Measurements from ENCODE around the gene FOXN3. TPM values are rescaled to one million over a fixed set of nuclear protein-coding genes. Genes with fewer than 3 reads are reported as not detected.

Gene FOXN3
- total RNA-seq, 2 experiments from 2014 or later = 68.3 to 80.8 TPM

- ChIA-PET POLR2A (interaction anchor here (0.6 to 0.9 kb wide), 5 partner anchors 12 to 286 kb away, joined by 3 to 7 read pairs (median 3); no protein-coding TSS in a partner anchor), CTCF (interaction anchor here (0.6 to 1.1 kb wide), 2 partner anchors 46 to 214 kb away, joined by 3 read pairs; no protein-coding TSS in a partner anchor)
Measured at GRCh38 chr14:89417465-89418225, 612 bp upstream of the FOXN3 start.

DNA sequence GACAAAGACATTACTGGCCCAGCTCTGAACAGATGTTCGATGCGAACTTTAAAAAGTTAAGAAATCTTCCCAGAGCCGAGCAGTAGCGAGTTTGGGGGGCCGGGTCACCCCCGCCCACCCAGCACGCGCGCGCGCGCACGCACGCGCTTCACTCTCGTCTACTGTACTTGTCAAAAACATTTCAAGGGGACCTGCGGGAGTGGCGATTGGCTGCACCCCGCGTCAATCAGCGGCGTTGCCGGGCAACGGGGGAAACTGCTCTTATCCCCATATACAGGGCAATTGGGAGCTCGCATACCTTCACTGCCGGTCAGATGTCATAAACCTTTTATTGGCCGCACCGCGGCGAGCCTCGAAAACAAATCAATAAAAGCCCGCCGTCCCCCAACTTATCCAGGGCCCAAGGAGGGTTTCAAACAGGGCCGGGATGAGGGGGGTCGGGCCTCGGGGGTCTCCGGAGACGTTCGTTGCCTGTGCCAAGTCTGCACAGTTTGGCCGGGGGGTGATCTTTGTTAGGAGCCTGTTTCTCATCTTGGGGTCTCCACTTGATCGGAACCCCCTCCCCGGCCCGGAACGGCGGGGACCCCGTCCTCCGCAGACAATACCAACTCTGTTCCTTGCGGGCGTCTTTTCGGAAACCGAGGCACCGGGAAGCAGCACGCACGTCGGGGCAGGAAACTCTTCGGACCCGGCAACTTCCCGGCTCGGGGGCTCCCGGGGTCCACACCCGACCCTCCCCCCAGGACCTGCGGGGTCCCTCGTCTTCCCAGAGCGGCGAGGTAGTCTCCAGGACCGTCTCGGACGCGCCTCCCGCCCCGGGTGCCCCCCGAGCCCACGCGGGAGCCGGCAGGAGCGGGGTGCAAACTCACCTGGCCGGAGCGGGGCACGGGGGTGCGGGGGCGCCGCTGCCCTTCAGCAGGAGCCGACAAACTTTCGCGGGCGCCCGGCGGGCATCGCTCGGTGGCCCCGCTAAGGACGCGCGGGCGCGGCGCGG, 734 bp downstream of the FOXN3 start:
- CTCF ChIA-PET = interaction anchor here (0.7 to 1.1 kb wide), 2 partner anchors 21 to 39 kb away, joined by 3 read pairs; no protein-coding TSS in a partner anchor
- POLR2A ChIA-PET = interaction anchor here (0.6 to 1.6 kb wide), 4 partner anchors 14 to 1642 kb away, joined by 3 to 8 read pairs (median 3); no protein-coding TSS in a partner anchor

GRCh38 chr14:89415159-89415558, 1.9 kb downstream of the FOXN3 start:
- ChIA-PET CTCF (interaction anchor here (0.6 to 1.1 kb wide), 3 partner anchors 22 to 501 kb away, joined by 3 to 5 read pairs (median 3); no protein-coding TSS in a partner anchor), POLR2A (interaction anchor here (0.6 to 1.6 kb wide), 3 partner anchors 12 to 237 kb away, joined by 3 to 8 read pairs (median 3); no protein-coding TSS in a partner anchor)

DNA sequence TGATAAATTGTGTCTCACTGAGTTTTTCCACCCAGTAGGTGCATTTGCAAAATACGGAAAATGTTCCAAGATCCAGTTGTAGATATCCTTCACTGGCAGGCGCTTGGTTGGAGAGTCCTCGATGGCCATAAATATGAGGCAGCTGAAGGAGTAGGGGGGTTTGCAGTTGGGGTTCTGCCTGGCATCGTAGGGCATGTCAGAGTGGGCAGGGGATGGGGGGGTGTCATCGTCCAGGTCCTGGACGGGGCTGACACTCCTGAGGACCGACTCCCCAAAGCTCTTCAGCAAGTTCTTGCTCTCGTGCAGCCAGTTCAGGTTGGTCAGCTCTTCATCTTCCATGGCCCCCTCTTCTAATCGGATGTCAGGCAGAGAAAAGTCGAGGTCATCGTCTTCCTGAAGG, 5.1 kb downstream of the FOXN3 start:
- POLR2A ChIA-PET = no interaction called here
- CTCF ChIA-PET = no interaction called here

GRCh38 chr14:89409961-89410360, 7.1 kb downstream of the FOXN3 start:
- CTCF ChIA-PET = no interaction called here
- POLR2A ChIA-PET = no interaction called here

DNA sequence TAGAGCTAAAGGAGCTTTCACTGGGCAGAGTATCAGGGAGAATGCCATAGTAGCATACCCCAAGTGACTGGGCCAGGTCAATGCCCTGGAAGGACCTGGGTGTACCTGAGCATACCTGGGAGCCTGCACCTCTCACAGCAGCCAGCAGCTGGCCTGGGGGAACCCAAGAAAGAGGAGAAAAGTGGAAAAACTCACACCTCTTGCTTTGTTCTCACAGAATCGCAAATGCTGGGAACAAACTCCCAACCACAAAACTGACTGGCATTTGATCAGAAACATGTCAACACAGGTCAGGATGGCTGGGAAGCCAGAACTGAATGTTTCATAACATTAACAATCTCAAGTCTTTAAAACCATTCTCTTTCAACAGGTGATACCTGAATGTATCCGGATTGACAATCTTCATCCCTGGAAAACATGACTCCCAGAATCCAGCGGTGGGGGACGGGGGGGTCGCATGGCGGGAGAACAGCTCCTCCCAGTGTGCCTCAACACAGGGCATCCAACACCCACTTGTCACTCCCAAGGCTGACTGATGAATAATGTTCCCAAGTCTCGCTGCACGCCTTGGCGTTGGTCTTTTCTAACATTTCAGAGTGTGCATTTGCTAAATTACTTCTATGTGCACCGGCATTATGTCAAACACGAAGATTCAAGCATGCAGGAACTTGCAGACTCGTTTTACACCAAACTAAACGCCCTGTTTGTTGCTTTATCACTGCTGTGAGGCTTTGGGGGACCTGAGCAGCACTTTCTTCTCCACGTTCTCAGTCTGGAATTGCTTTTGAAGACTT, 7.9 kb downstream of the FOXN3 start:
- POLR2A ChIA-PET = no interaction called here
- CTCF ChIA-PET = no interaction called here

- POLR2A ChIA-PET = no interaction called here
- CTCF ChIA-PET = no interaction called here
Measured at GRCh38 chr14:89407856-89408255, 9.2 kb downstream of the FOXN3 start.

- ChIA-PET POLR2A (no interaction called here), CTCF (no interaction called here)
Measured at GRCh38 chr14:89406941-89407340, 10.1 kb downstream of the FOXN3 start.

DNA sequence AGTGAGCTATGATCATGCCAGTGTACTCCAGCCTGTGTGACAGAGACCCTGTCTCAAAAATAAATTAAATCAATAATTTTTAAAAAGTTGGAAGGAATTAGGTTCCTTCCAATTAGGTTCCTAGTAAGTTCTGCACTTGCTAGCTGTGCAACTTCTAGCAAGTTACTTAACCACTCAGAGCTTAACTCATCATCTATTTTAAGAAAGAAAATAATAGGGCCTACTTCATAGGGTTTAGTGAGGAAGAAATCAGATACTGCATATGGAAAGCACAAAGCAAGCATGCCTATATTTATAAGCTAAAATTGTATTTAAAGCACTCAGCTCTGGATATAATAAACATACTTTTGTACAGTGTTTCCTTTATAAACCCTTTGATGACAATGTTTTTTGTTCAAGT, 10.7 kb downstream of the FOXN3 start:
- POLR2A ChIA-PET = no interaction called here
- CTCF ChIA-PET = no interaction called here

DNA sequence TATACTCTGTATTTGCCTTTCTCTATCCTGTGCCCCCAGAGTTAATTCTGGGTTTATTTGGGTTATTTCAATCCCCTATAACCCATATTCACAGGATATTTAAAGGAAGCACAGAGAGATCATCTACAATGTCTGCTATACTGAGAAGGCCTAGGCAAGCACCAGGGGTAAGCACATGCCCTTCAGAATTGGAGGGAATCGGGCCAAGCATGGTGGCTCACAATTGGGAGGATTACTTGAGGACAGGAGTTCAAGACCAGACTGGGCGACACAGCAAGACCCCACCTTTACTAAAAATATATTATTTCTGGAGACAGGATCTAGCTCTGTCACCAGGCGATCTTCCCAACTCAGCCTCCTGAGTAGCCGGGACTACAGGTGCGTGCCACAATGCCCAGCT, 11.3 kb downstream of the FOXN3 start:
- ChIA-PET CTCF (no interaction called here), POLR2A (no interaction called here)

DNA sequence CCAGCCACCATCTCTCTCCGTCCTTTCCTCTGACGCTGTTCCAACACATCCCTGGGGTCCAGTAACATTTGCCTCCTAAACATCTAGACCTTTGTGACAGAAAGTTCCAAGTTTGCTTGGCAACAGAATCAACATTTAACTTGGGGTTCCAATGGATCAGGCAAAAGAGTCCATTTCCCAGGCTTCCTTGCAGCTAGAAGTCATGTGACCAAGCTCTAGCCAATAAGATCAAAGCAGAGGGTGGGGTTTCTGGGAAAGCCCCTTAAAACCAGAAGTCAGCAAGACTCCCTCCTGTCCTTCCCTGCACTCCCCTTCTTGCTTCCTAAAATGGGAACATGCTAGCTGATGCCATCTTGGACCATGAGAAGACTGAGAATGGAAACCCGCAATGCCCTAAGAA, 14.7 kb downstream of the FOXN3 start:
- CTCF ChIA-PET = no interaction called here
- POLR2A ChIA-PET = no interaction called here

DNA sequence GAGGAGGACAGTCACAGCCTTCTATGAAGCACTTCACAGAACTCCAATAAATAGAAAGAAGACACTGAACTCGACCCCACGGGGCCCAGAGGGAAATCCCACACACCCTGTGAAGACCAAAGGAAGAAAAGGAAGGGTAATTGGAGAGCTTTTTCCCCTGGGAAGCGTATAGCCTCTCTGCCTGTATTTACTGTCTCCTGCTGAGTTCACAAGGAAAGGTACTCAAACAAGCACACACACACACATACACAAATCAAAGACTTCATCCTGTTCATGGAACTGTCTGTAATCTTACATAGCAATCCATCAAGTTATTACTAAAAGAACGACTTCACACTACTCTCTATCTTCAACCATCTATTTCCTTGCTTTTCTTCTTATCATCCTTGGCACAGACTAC, 15.3 kb downstream of the FOXN3 start:
- POLR2A ChIA-PET = no interaction called here
- CTCF ChIA-PET = no interaction called here

GRCh38 chr14:89401241-89401640, 15.8 kb downstream of the FOXN3 start:
- CTCF ChIA-PET = no interaction called here
- POLR2A ChIA-PET = no interaction called here

- CTCF ChIA-PET = no interaction called here
- POLR2A ChIA-PET = no interaction called here
Measured at GRCh38 chr14:89400529-89400928, 16.5 kb downstream of the FOXN3 start.

- CTCF ChIA-PET = interaction anchor here (0.5 to 0.6 kb wide), 2 partner anchors 26 to 221 kb away, joined by 3 read pairs; no protein-coding TSS in a partner anchor
Measured at GRCh38 chr14:89399594-89400068, 17.4 kb downstream of the FOXN3 start.

DNA sequence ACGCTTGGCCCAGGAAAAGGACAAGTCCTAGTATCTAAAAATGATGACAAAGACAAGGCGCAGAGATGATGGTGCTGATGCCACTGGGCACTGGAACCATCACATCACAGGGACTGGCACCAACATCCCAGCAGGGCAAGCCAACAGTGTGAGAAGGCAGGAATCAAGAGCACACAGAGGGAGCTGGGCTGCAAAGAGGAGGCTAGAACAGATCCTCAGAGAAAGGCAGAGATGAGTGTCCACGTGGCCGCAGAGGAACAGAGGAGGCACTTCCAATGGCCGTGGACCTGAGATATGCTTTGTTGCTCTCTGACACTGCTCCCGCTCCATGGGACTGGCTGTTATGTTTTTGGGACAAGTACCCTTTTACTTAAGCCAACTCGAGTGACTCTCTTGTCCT, 17.9 kb downstream of the FOXN3 start:
- POLR2A ChIA-PET = no interaction called here
- CTCF ChIA-PET = interaction anchor here (0.6 kb wide), 1 partner anchor 221 kb away, joined by 3 read pairs; no protein-coding TSS in a partner anchor

More at GRCh38 chr14:89399594-89400068, 17.4 kb downstream of the FOXN3 start:
- POLR2A ChIA-PET = no interaction called here

- CTCF ChIA-PET = no interaction called here
- POLR2A ChIA-PET = no interaction called here
Measured at GRCh38 chr14:89397569-89398230, 19.3 kb downstream of the FOXN3 start.

DNA sequence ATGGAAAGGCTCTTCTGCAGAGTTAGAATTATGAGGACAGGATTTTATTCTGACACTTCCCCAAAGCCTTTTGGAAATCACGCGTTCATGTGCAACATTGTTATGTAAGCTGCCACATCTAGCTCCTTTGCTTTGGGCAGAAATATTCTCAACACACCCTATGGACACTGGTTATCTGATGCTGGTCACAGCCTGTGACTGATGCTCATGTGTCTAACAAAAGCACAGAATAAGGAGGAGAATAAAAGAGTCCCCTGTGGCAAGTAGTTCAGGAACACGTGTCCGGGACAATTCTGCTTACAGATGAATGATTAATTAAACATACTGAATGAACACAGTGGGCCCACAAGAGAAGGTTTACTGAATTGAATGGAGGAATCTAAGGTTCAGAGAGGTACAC, 22.1 kb downstream of the FOXN3 start:
- CTCF ChIA-PET = no interaction called here
- POLR2A ChIA-PET = no interaction called here

DNA sequence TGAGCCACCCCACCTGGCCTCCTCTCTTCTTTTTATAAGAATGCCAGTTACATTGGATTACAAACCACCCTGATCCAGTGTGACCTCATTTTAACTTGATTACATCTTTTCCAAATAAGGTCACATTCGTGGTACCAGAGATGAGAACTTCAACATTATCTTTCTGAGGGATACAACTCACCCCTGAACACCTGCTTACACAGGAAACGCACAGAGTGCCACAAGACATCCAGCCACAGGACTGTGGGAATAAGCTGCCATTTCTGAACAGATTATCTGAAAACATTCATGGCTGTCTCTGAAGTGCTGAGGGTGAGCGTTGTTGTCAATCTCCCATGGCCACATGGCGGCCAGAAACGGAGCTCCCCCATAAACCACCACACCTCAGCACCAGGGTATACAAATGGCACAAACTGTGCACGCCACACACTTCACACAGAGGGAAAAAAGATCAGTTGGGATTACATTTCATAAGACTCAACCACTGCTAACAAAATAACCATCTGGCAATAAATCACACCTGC, 23.7 kb downstream of the FOXN3 start:
- CTCF ChIA-PET = no interaction called here
- POLR2A ChIA-PET = no interaction called here

Measured in activated CD8-positive, alpha-beta memory T cell treated with anti-CD3 and anti-CD28 coated beads for 36 hours (primary cell).